OCI-LY3 (cell line): ENCODE measurements around the gene TEPSIN.

Source experiments
- CTCF ChIP-seq: fragments of 200-600, 300-600 bp; sonication (generic); IDR thresholded peaks from 2 replicates; pipeline ENCODE4 v1.5.1; 2014; ENCODE audit warnings: antibody characterized with exemption, low read length, low read depth
- EZH2phosphoT487 ChIP-seq: fragments of 200-600 bp; shearing (Covaris generic); IDR thresholded peaks from 2 replicates; pipeline ENCODE4 v1.6.1; 2018; ENCODE audit warnings: antibody characterized with exemption, mixed run types, low read depth

GRCh38 chr17:81183316-81183715, 55.5 kb downstream of the TEPSIN start:
- TF ChIP-seq CTCF (no peak), EZH2phosphoT487 (no peak)
